ENCODE measurements around the gene OLR1. TPM values are rescaled to one million over a fixed set of nuclear protein-coding genes. Genes with fewer than 3 reads are reported as not detected.
"Not testable (repeated sequence)": the region's sequence is repeated elsewhere in the genome, so short reads cannot be mapped to it uniquely, and the experiment has no call there.

OLR1 gene
- total RNA-seq, result 1 to 10 TPM in 1 of 4 donors, under 1 TPM in 2, not detected in 1; 0.40 to 1.2 (median 0.58) TPM

- no peak for DNase-seq (ENCODE audit: extremely low spot score)
- WGBS, result 75% methylated on average over 7 of the region's 7 CpGs
- Histone ChIP-seq H3K36me3 (no peaks in the 10 kb centered on the region), H3K4me3 (no peak within 1 kb of the TSS), H3K9me3 (no peaks in the 10 kb centered on the region), H3K4me1 (peaks cover 0 to 12% (median 0%) of the 10 kb centered on the region in 4 donors), H3K27ac (replicated peaks in 1 of 4) (no peak within 1 kb of the TSS), H3K27me3 (no peaks in the 10 kb centered on the region)
- TF ChIP-seq EP300 (IDR thresholded peaks at IDR 0.05), result no peak
- no peak for TF ChIP-seq POLR2AphosphoS5 (IDR thresholded peaks at IDR 0.05)
- TF ChIP-seq, protein P1, sequence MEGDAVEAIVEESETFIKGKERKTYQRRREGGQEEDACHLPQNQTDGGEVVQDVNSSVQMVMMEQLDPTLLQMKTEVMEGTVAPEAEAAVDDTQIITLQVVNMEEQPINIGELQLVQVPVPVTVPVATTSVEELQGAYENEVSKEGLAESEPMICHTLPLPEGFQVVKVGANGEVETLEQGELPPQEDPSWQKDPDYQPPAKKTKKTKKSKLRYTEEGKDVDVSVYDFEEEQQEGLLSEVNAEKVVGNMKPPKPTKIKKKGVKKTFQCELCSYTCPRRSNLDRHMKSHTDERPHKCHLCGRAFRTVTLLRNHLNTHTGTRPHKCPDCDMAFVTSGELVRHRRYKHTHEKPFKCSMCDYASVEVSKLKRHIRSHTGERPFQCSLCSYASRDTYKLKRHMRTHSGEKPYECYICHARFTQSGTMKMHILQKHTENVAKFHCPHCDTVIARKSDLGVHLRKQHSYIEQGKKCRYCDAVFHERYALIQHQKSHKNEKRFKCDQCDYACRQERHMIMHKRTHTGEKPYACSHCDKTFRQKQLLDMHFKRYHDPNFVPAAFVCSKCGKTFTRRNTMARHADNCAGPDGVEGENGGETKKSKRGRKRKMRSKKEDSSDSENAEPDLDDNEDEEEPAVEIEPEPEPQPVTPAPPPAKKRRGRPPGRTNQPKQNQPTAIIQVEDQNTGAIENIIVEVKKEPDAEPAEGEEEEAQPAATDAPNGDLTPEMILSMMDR (IDR thresholded peaks at IDR 0.05), result no peak
- no peak for TF ChIP-seq POLR2A (IDR thresholded peaks at IDR 0.05; ENCODE audit: low read depth)
- intact Hi-C loops (cut with DNase I), result no loop called here
Measured at GRCh38 chr12:10171973-10172728, at the start of gene OLR1. TSS of gene OLR1 (minus strand) at chr12:10172132. CDS start at chr12:10172077, 55 bp downstream.

DNA sequence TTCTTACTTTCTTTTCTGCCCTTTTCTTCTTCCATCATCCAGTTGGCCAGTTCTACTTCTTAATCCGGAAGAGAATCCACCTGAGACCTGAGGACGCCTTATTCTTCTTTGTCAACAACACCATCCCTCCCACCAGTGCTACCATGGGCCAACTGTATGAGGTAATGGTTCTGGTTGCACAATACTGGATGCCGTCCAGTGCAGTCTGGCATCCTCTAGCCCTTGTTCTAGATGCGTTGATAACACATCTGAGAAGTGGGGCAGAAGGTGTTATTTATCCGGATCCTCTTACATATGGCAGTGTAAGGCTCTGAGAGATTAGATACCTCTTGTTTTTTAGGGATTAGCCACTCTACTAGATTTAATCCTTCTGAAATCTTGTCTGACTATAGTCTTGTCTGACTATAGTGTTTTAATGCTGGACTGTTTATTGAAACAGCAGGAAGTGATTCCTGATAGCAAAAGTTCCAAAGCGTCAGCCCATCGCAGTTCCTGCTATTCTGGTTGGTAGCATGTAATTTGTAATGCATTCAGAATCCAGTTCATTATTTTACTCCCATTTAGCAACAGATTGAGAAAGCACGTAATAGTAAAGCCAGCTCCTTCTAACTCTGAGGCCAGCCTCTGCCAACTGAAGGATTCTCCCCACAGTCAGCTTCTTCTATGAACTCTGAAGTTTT lies 48.6 kb upstream of the OLR1 start:
- TF ChIP-seq POLR2AphosphoS5 (IDR thresholded peaks at IDR 0.05) (peak; percentile 81 to 87), POLR2A (IDR thresholded peaks at IDR 0.05; ENCODE audit: low read depth) (no peak)
- 54% methylated on average over 8 of the region's 8 CpGs for WGBS
- no peaks in the 10 kb centered on the region for H3K9me3 ChIP-seq
- DNase-seq (ENCODE audit: extremely low spot score), result no peak
- peaks cover 37 to 55% (median 48%) of the 10 kb centered on the region in 4 donors for H3K4me1 ChIP-seq
- peak overlapping the region; percentile 58 to 76 (median 70) for H3K27ac ChIP-seq (replicated peaks in 1 of 4)
- no peaks in the 10 kb centered on the region for H3K27me3 ChIP-seq
- H3K36me3 ChIP-seq, result peaks cover 39 to 88% (median 72%) of the 10 kb centered on the region in 4 donors
- no peak overlapping the region for H3K4me3 ChIP-seq
- intact Hi-C loops (cut with DNase I), result no loop called here

GRCh38 chr12:10218021-10218420 lies 46.1 kb upstream of the OLR1 start:
- Histone ChIP-seq H3K36me3 (peaks cover 25 to 69% (median 55%) of the 10 kb centered on the region in 4 donors), H3K4me3 (no peak overlapping the region), H3K9me3 (no peaks in the 10 kb centered on the region), H3K4me1 (peaks cover 52 to 60% (median 54%) of the 10 kb centered on the region in 4 donors), H3K27ac (replicated peaks in 1 of 4) (peak overlapping the region in 2 of 4 donors; percentile 17 to 30), H3K27me3 (no peaks in the 10 kb centered on the region)
- no peak for DNase-seq (ENCODE audit: extremely low spot score)
- intact Hi-C loops (cut with DNase I), result loop anchor here (10.0 kb wide), 2 partner anchors 63 to 507 kb away; partner anchors contain the start of gene YBX3
- WGBS, result 93% methylated on average over 6 of the region's 6 CpGs
- TF ChIP-seq, protein P1 (IDR thresholded peaks at IDR 0.05), result no peak
- TF ChIP-seq POLR2A (IDR thresholded peaks at IDR 0.05; ENCODE audit: low read depth) (no peak), EP300 (IDR thresholded peaks at IDR 0.05) (no peak), POLR2AphosphoS5 (IDR thresholded peaks at IDR 0.05) (no peak)

- H3K27ac ChIP-seq (replicated peaks in 1 of 4), result peak overlapping the region; percentile 96 to 100 (median 98)
- not testable (repeated sequence) for DNase-seq (ENCODE audit: extremely low spot score); H3K27me3 ChIP-seq; H3K9me3 ChIP-seq
- WGBS, result 91% methylated on average over 13 of the region's 13 CpGs
- intact Hi-C loops (cut with DNase I), result loop anchor here (10.0 kb wide), 2 partner anchors 61 to 509 kb away; partner anchors contain the start of gene YBX3
- peaks cover 50 to 65% (median 57%) of the 10 kb centered on the region in 4 donors for H3K4me1 ChIP-seq
- H3K4me3 ChIP-seq, result peak overlapping the region in 1 of 4 donors; percentile 79
- H3K36me3 ChIP-seq, result peaks cover 5 to 48% (median 35%) of the 10 kb centered on the region in 4 donors
Measured at GRCh38 chr12:10215946-10216345, 44.0 kb upstream of the OLR1 start.

GRCh38 chr12:10215436-10215835 lies 43.5 kb upstream of the OLR1 start:
- H3K9me3 ChIP-seq, result no peaks in the 10 kb centered on the region
- H3K27ac ChIP-seq (replicated peaks in 1 of 4), result peak overlapping the region; percentile 96 to 100 (median 98)
- TF ChIP-seq, protein P1 (IDR thresholded peaks at IDR 0.05), result no peak
- TF ChIP-seq POLR2A (IDR thresholded peaks at IDR 0.05; ENCODE audit: low read depth) (no peak), EP300 (IDR thresholded peaks at IDR 0.05) (no peak), POLR2AphosphoS5 (IDR thresholded peaks at IDR 0.05) (no peak)
- no peaks in the 10 kb centered on the region for H3K27me3 ChIP-seq
- H3K36me3 ChIP-seq, result peaks cover 5 to 43% (median 30%) of the 10 kb centered on the region in 4 donors
- intact Hi-C loops (cut with DNase I), result loop anchor here (10.0 kb wide), 2 partner anchors 61 to 509 kb away; partner anchors contain the start of gene YBX3
- WGBS, result 71% methylated on average over 2 of the region's 2 CpGs
- H3K4me3 ChIP-seq, result peak overlapping the region; percentile 79 to 87 (median 82)
- no peak for DNase-seq (ENCODE audit: extremely low spot score)
- H3K4me1 ChIP-seq, result peaks cover 46 to 60% (median 52%) of the 10 kb centered on the region in 4 donors

Measured in esophagus muscularis mucosa (tissue), 4 donors.